CD4-positive, alpha-beta T cell treated with Interleukin-15 for 1 hour (primary cell): ENCODE data around the gene SARDH.
"Not testable (repeated sequence)": the region's sequence is repeated elsewhere in the genome, so short reads cannot be mapped to it uniquely, and the experiment has no call there.

Experiments
- DNase-seq: peaks from one replicate; pipeline ENCODE4 v3.0.0-alpha.2; 2020

SARDH gene

GRCh38 chr9:133775951-133776905 lies 38.1 kb upstream of the SARDH start:
- no peak for DNase-seq

- DNase-seq: no peak
These were observed 37.1 kb upstream of the SARDH start for GRCh38 chr9:133775291-133775690.

- DNase-seq: no peak
These were observed 36.6 kb upstream of the SARDH start for GRCh38 chr9:133774799-133775198.

GRCh38 chr9:133773889-133774655 lies 35.9 kb upstream of the SARDH start:
- no peak for DNase-seq

- no peak for DNase-seq
These were observed 34.4 kb upstream of the SARDH start for GRCh38 chr9:133772581-133772980.

- DNase-seq: no peak
These were observed 33.6 kb upstream of the SARDH start for GRCh38 chr9:133771486-133772482.

- DNase-seq: no peak
These were observed 32.1 kb upstream of the SARDH start for GRCh38 chr9:133770076-133770777.

- DNase-seq: no peak
These were observed 31.4 kb upstream of the SARDH start for GRCh38 chr9:133769511-133770075.

- no peak for DNase-seq
These were observed 30.8 kb upstream of the SARDH start for GRCh38 chr9:133768859-133769510.

GRCh38 chr9:133768371-133768858 lies 30.3 kb upstream of the SARDH start:
- no peak for DNase-seq

- DNase-seq: no peak
These were observed 29.5 kb upstream of the SARDH start for GRCh38 chr9:133767625-133768024.

GRCh38 chr9:133767008-133767407 lies 28.9 kb upstream of the SARDH start:
- DNase-seq: no peak

GRCh38 chr9:133766234-133766633 lies 28.1 kb upstream of the SARDH start:
- not testable (repeated sequence) for DNase-seq

- DNase-seq: no peak
These were observed 25.4 kb upstream of the SARDH start for GRCh38 chr9:133763272-133764183.

GRCh38 chr9:133762488-133763271 lies 24.5 kb upstream of the SARDH start:
- no peak for DNase-seq

GRCh38 chr9:133761641-133762248 lies 23.6 kb upstream of the SARDH start:
- DNase-seq: no peak

- no peak for DNase-seq
These were observed 22.6 kb upstream of the SARDH start for GRCh38 chr9:133760713-133761290.

- DNase-seq: no peak
These were observed 21.8 kb upstream of the SARDH start for GRCh38 chr9:133759946-133760345.
